ENCODE measurements around the gene PF4V1. TPM values are rescaled to one million over a fixed set of nuclear protein-coding genes. Genes with fewer than 3 reads are reported as not detected.

Gene PF4V1
- total and polyA plus RNA-seq, 7 donors = not detected

DNA sequence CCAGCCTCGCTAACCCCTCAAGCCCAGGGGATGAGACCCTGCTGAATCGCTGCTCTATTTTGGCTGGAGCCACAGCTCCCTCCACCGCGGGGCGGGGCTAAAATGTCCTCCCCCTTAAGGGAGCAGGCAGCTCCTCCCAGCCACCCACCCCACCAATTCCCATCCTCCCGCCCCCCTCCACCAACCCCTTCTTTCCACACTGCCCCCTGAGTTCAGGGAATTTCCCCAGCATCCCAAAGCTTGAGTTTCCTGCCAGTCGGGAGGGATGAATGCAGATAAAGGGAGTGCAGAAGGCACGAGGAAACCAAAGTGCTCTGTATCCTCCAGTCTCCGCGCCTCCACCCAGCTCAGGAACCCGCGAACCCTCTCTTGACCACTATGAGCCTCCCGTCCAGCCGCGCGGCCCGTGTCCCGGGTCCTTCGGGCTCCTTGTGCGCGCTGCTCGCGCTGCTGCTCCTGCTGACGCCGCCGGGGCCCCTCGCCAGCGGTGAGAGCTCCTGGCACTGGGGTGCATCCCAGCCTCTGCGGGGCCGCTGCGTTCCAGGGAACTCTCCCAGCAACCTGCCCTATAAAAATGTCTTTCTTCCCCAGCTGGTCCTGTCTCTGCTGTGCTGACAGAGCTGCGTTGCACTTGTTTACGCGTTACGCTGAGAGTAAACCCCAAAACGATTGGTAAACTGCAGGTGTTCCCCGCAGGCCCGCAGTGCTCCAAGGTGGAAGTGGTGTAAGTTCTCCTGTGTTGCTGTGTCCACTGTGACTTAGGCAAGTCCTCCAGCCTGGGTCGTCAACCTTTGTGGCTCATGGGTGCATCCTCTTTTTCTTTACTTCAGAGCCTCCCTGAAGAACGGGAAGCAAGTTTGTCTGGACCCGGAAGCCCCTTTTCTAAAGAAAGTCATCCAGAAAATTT lies 16.5 kb upstream of the PF4V1 start, which contains the start of gene CXCL6:
TSS of gene CXCL6 (plus strand) at position 306 of the 907 bp plus-strand sequence. CDS start at position 379, 73 bp downstream.
- H3K27me3 ChIP-seq = peaks cover 0 to 5% (median 0%) of the 10 kb centered on the region in 3 donors
- H3K4me3 ChIP-seq = peak within 1 kb of the TSS; percentile 6 to 45 (median 44)
- H3K9me3 ChIP-seq = no peaks in the 10 kb centered on the region
- WGBS, 2 donors = 6 to 9% methylated on average over 41 of the region's 41 CpGs
- peaks cover 0 to 12% (median 11%) of the 10 kb centered on the region in 4 donors for H3K4me1 ChIP-seq
- TF ChIP-seq EP300 (IDR thresholded peaks at IDR 0.05) (no peak), POLR2AphosphoS5 (IDR thresholded peaks at IDR 0.05) (no peak), POLR2A (IDR thresholded peaks at IDR 0.05) (no peak)
- TF ChIP-seq, protein P1, sequence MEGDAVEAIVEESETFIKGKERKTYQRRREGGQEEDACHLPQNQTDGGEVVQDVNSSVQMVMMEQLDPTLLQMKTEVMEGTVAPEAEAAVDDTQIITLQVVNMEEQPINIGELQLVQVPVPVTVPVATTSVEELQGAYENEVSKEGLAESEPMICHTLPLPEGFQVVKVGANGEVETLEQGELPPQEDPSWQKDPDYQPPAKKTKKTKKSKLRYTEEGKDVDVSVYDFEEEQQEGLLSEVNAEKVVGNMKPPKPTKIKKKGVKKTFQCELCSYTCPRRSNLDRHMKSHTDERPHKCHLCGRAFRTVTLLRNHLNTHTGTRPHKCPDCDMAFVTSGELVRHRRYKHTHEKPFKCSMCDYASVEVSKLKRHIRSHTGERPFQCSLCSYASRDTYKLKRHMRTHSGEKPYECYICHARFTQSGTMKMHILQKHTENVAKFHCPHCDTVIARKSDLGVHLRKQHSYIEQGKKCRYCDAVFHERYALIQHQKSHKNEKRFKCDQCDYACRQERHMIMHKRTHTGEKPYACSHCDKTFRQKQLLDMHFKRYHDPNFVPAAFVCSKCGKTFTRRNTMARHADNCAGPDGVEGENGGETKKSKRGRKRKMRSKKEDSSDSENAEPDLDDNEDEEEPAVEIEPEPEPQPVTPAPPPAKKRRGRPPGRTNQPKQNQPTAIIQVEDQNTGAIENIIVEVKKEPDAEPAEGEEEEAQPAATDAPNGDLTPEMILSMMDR (IDR thresholded peaks at IDR 0.05) = no peak
- DNase-seq = peak; percentile 71
- H3K27ac ChIP-seq = peak within 1 kb of the TSS in 2 of 4 donors; percentile 50 to 58
- intact Hi-C loops (cut with DNase I) = no loop called here
- no peaks in the 10 kb centered on the region for H3K36me3 ChIP-seq

DNA sequence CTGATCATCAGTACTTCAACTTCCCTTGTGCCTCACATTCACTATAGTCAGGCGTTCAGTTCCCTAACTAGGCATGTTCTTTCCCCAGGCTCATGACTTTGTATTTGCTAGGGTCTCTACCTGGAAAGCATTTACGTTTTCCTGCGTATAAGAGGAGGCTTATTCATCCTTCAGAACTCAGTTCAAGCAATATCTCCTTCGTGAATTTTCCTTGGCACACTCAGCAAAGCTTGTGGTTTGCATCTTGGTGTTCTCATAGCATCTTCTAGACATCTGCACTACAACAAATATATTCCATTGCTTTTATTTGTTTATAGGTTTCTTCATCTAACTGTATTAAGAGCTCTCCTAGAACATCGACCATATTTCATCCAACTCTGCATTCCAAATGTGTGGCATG lies 14.0 kb upstream of the PF4V1 start:
- TF ChIP-seq POLR2AphosphoS5 (IDR thresholded peaks at IDR 0.05) = no peak
- no peak for TF ChIP-seq POLR2A (IDR thresholded peaks at IDR 0.05)
- TF ChIP-seq, protein P1 (IDR thresholded peaks at IDR 0.05) = no peak
- no peak for TF ChIP-seq EP300 (IDR thresholded peaks at IDR 0.05)
- WGBS, 2 donors = 89 to 92% methylated on average over 5 of the region's 5 CpGs
- Histone ChIP-seq H3K27ac (no peak overlapping the region), H3K4me3 (no peak overlapping the region), H3K9me3 (no peaks in the 10 kb centered on the region), H3K27me3 (peaks cover 0 to 5% (median 0%) of the 10 kb centered on the region in 3 donors), H3K4me1 (peaks cover 0 to 12% (median 11%) of the 10 kb centered on the region in 4 donors), H3K36me3 (no peaks in the 10 kb centered on the region)
- no peak for DNase-seq
- intact Hi-C loops (cut with DNase I) = no loop called here

DNA sequence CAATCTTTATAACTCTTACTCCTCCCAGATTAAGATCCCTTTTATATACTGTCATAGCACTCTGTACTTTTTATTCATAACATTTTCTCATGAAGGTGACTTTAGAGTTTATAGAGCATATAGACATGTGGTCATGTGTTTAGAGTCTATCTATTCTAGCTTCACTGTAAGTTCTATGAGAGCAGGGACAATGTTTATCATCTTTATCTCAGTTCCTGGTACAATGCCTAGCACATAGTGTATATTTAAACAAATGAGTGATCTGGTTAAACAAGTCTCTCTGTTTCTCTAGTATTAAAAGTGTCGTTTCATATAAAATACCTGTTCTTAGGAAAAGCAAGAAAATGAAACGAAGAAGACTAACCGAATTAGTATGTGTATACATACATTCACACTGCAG lies 13.4 kb upstream of the PF4V1 start:
- Histone ChIP-seq H3K9me3 (no peaks in the 10 kb centered on the region), H3K27ac (no peak overlapping the region), H3K36me3 (no peaks in the 10 kb centered on the region), H3K4me1 (peaks cover 0 to 12% (median 11%) of the 10 kb centered on the region in 4 donors), H3K4me3 (no peak overlapping the region), H3K27me3 (peaks cover 0 to 5% (median 0%) of the 10 kb centered on the region in 3 donors)
- intact Hi-C loops (cut with DNase I) = no loop called here
- no peak for DNase-seq
- WGBS, 2 donors = 65 to 84% methylated on average over 3 of the region's 3 CpGs
- TF ChIP-seq POLR2AphosphoS5 (IDR thresholded peaks at IDR 0.05) (no peak), POLR2A (IDR thresholded peaks at IDR 0.05) (no peak)
- TF ChIP-seq, protein P1 (IDR thresholded peaks at IDR 0.05) = no peak

DNA sequence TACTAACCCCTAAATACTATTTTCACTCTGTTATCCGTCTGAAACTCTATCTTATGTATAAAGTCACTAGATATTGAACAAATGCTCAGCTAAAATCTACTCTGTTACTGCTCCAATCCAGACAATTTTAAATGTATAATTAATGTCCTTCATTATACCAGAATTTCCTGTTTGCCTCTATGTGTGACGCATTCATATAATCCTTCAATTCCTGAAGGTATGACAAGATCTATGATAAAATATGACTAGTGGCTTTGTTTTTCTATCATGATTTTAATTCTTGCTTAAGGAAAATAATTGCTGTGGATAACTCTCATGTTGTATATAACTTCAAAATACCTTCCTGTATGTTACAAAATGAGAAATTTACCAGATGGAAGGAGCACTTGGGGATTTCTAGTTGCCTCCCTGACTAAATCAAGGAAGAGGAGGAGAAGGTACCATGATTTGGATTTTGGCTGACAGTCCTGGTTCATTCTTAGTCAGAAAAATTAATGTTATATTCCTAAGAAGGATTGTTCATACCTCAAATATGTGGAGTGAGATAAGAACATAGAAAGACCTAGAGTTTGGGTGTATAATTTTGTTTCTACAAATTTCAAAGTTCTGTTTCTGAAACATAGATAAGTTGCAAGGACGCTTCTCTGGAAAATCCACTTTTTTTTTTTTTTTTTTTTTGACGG lies 11.7 kb upstream of the PF4V1 start:
- no peaks in the 10 kb centered on the region for H3K36me3 ChIP-seq
- peaks cover 0 to 9% (median 8%) of the 10 kb centered on the region in 4 donors for H3K4me1 ChIP-seq
- no peak overlapping the region for H3K27ac ChIP-seq
- TF ChIP-seq POLR2A (IDR thresholded peaks at IDR 0.05) (no peak), EP300 (IDR thresholded peaks at IDR 0.05) (no peak), POLR2AphosphoS5 (IDR thresholded peaks at IDR 0.05) (no peak)
- TF ChIP-seq, protein P1 (IDR thresholded peaks at IDR 0.05) = no peak
- no peak for DNase-seq
- no peak overlapping the region for H3K4me3 ChIP-seq
- H3K9me3 ChIP-seq = no peaks in the 10 kb centered on the region
- 71 to 86% methylated on average over 4 of the region's 4 CpGs for WGBS, 2 donors
- peaks cover 0 to 5% (median 0%) of the 10 kb centered on the region in 3 donors for H3K27me3 ChIP-seq
- intact Hi-C loops (cut with DNase I) = no loop called here
